OCI-LY7 (cell line): ENCODE measurements around the gene ACOT11. TPM values are rescaled to one million over a fixed set of nuclear protein-coding genes. Genes with fewer than 3 reads are reported as not detected.

Source experiments
- BruUV-seq: library from RNA; stranded (reverse); fragments of 400-500 nt; replicated peaks from 2 replicates; lab custom pipeline; 2021; lab: Mats Ljungman, UMichigan
- CTCF ChIA-PET: fragments of 300-600 bp; sonication (Branson Sonifier 250); formaldehyde crosslinking; loops from one replicate; lab custom pipeline; 2022; ENCODE audit warnings: antibody characterized with exemption; ENCODE audit not compliant: unreplicated experiment; lab: Charles Lee
- POLR2A ChIA-PET: fragments of 300-600 bp; sonication (Branson Sonifier 250); formaldehyde crosslinking; loops from one replicate; lab custom pipeline; 2022; ENCODE audit warnings: antibody characterized with exemption; lab: Charles Lee
- DNase-seq: peaks from one replicate; pipeline ENCODE4 v3.0.0-alpha.2; 2015; ENCODE audit warnings: low spot score
- H2AFZ ChIP-seq: fragments of 200-600 bp; sonication (generic), shearing (Covaris generic); 2 replicates; pipeline ENCODE4 v1.6.1; 2014; ENCODE audit warnings: mild to moderate bottlenecking, antibody characterized with exemption, low read length, moderate library complexity
- H3K27ac ChIP-seq: fragments of 200-600 bp; sonication (generic); 2 replicates; pipeline ENCODE4 v1.5.1; 2014; ENCODE audit warnings: mixed run types, low read depth, mild to moderate bottlenecking, moderate library complexity, low read length, inconsistent platforms; ENCODE audit not compliant: poor library complexity, severe bottlenecking
- H3K36me3 ChIP-seq: fragments of 200-600 bp; sonication (generic); 2 replicates; pipeline ENCODE4 v1.6.1; 2014; ENCODE audit warnings: mild to moderate bottlenecking, antibody characterized with exemption, low read length, moderate library complexity, mixed read lengths; ENCODE audit not compliant: insufficient read depth
- H3K4me1 ChIP-seq: fragments of 200-600 bp; sonication (generic); 2 replicates; pipeline ENCODE4 v1.5.1; 2014; ENCODE audit warnings: mild to moderate bottlenecking, low read length; ENCODE audit not compliant: insufficient read depth, poor library complexity, severe bottlenecking
- H3K4me2 ChIP-seq: fragments of 200-600 bp; sonication (generic); 2 replicates; pipeline ENCODE4 v1.6.1; 2014; ENCODE audit warnings: mild to moderate bottlenecking, low read length
- H3K4me3 ChIP-seq: fragments of 200-600 bp; sonication (generic); 2 replicates; pipeline ENCODE4 v1.5.1; 2014; ENCODE audit warnings: mild to moderate bottlenecking, low read depth, low read length; ENCODE audit not compliant: poor library complexity, severe bottlenecking
- H3K79me2 ChIP-seq: fragments of 200-600 bp; sonication (generic); 2 replicates; pipeline ENCODE4 v1.6.1; 2016; ENCODE audit warnings: low read depth, mild to moderate bottlenecking, low read length, moderate library complexity, mixed read lengths; ENCODE audit not compliant: insufficient read depth
- H3K9me2 ChIP-seq: fragments of 200-600 bp; sonication (generic); 2 replicates; pipeline ENCODE4 v1.6.1; 2016; ENCODE audit warnings: mild to moderate bottlenecking, low read length, mixed read lengths; ENCODE audit not compliant: insufficient read depth
- H3K9me3 ChIP-seq: fragments of 200-600 bp; sonication (generic); 2 replicates; pipeline ENCODE4 v1.6.1; 2014; ENCODE audit warnings: mild to moderate bottlenecking, mixed run types, low read length, mixed read lengths
- H4K20me1 ChIP-seq: fragments of 200-600 bp; sonication (generic); 2 replicates; pipeline ENCODE4 v1.6.1; 2014; ENCODE audit warnings: mild to moderate bottlenecking, antibody characterized with exemption, low read length, moderate library complexity, mixed read lengths; ENCODE audit not compliant: insufficient read depth
- EZH2phosphoT487 ChIP-seq: fragments of 200-600 bp; sonication (generic); IDR thresholded peaks from 2 replicates; pipeline ENCODE4 v1.6.1; 2018; ENCODE audit warnings: low read depth, borderline replicate concordance, mild to moderate bottlenecking, mixed run types, antibody characterized with exemption, low read length, moderate library complexity, mixed read lengths
- intact Hi-C: fragments of 100-400 bp; cut with micrococcal nuclease; formaldehyde crosslinking; loops from one replicate; pipeline ENCODE4 v1.10.0; 2022; ENCODE audit not compliant: unreplicated experiment
- total RNA-seq, 2 experiments: library from RNA; depleted of rRNA in 1 of 2; stranded (reverse); fragments of >200 nt in 1 of 2; shearing (Covaris generic) in 1 of 2; gene quantifications; 2 replicates each; pipeline ENCODE4 v1.2.3, GENCODE V29; 2014 to 2022
- TF ChIP-seq, protein P1 (sequence below): fragments of 200-600 bp; sonication (generic); conservative IDR thresholded peaks from 2 replicates; pipeline ENCODE4 v1.5.1; 2014; ENCODE audit warnings: mild to moderate bottlenecking, antibody characterized with exemption, low read length, moderate library complexity, mixed read lengths

The ACOT11 gene
- total RNA-seq, 2 experiments from 2014 or later = not detected

DNA sequence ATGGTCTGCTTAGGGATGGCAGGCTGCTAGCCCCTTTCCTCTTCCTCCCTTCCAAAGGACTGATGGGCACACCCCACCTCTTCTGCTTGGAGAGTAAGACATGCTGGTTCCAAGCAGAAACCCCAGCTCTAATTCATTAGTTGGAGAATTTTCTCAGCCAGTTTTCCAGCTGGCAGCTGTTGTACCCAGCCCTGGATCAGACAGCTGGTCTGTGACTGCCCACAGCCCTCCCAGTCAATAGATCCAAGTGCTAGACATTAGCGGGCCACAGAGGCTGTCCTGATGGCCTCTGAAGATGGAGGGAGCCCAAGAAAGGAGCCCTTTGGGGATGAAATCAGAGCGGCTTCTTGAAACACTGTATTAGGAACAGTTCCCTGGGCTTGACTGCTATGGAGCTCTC is 35.8 kb downstream of the ACOT11 start:
- Histone ChIP-seq H2AFZ (no peak overlapping the region), H3K4me2 (no peak overlapping the region), H3K36me3 (no peaks in the 10 kb centered on the region), H3K4me3 (no peak overlapping the region), H3K4me1 (no peaks in the 10 kb centered on the region), H3K9me2 (no peaks in the 10 kb centered on the region), H3K27ac (no peak overlapping the region), H3K9me3 (no peaks in the 10 kb centered on the region), H3K79me2 (no peaks in the 10 kb centered on the region), H4K20me1 (no peaks in the 10 kb centered on the region)
- no TSS peak for BruUV-seq
- intact Hi-C loops = no loop called here
- DNase-seq = no peak
- TF ChIP-seq, protein P1, sequence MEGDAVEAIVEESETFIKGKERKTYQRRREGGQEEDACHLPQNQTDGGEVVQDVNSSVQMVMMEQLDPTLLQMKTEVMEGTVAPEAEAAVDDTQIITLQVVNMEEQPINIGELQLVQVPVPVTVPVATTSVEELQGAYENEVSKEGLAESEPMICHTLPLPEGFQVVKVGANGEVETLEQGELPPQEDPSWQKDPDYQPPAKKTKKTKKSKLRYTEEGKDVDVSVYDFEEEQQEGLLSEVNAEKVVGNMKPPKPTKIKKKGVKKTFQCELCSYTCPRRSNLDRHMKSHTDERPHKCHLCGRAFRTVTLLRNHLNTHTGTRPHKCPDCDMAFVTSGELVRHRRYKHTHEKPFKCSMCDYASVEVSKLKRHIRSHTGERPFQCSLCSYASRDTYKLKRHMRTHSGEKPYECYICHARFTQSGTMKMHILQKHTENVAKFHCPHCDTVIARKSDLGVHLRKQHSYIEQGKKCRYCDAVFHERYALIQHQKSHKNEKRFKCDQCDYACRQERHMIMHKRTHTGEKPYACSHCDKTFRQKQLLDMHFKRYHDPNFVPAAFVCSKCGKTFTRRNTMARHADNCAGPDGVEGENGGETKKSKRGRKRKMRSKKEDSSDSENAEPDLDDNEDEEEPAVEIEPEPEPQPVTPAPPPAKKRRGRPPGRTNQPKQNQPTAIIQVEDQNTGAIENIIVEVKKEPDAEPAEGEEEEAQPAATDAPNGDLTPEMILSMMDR = no peak
- TF ChIP-seq EZH2phosphoT487 = no peak
- ChIA-PET POLR2A (no interaction called here), CTCF (no interaction called here)

DNA sequence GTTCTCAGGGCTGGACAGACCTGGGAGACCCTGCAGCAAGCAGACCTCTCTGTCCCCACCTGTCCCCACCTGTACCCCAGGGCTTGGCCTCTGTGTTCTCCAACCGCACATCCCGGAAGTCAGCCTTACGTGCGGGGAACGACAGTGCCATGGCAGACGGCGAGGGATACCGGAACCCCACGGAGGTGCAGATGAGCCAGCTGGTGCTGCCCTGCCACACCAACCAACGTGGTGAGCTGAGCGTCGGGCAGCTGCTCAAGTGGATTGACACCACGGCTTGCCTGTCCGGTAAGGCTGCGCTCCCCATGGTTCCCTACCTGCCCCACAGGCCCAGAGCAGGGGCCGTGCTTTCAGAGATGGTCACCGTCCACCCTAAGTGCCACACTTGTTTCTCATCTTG is 36.5 kb downstream of the ACOT11 start:
- Histone ChIP-seq H3K4me2 (no peak overlapping the region), H3K36me3 (no peaks in the 10 kb centered on the region), H3K79me2 (no peaks in the 10 kb centered on the region), H3K9me2 (no peaks in the 10 kb centered on the region), H3K4me1 (no peaks in the 10 kb centered on the region), H4K20me1 (no peaks in the 10 kb centered on the region), H2AFZ (no peak overlapping the region), H3K27ac (no peak overlapping the region), H3K9me3 (no peaks in the 10 kb centered on the region), H3K4me3 (no peak overlapping the region)
- no peak for DNase-seq
- intact Hi-C loops = no loop called here
- BruUV-seq = no TSS peak
- ChIA-PET POLR2A (no interaction called here), CTCF (no interaction called here)
- TF ChIP-seq, protein P1 = no peak
- TF ChIP-seq EZH2phosphoT487 = no peak

DNA sequence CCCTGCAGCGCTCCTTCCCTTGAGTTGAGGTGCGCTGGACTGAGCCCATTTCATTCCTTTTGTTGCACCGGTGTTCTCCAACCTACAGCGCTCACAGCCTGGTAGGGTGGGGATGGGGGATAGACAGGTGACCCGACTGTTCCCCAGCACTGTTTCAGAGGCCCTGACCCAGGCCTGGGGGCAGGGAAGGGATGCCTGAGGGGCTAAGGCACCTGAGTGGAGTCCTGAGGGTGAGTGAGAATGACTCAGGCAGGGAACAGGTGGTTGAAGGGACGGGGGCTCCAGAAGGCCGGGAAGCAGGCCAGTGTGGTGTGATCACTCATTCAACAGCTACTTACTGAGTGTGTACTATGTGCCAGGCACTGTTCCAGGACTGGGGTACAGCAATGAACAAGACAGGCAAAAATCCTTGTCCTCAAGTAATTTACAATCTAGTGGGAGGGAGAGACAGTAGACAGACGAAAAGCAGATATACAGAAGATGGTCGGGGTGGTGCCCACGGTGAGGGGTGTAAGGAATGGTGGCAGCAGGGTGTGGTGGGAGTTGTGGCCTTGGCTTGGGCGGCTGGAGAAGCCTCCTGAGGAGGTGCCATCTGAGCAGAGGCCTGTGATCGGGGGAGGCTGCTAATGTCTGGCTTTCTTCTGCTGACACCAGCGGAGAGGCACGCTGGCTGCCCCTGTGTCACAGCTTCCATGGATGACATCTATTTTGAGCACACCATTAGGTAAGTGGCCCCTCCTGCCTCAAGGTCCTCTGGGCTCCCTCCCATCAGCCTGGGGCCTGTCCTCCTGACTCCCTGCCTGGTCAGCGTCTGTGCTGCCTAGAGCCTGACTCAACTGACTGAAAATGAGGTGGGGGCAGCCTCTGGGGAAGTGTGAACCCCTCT is 37.4 kb downstream of the ACOT11 start:
- no peaks in the 10 kb centered on the region for H3K9me3 ChIP-seq
- no peaks in the 10 kb centered on the region for H3K79me2 ChIP-seq
- POLR2A ChIA-PET = no interaction called here
- no peak overlapping the region for H3K4me3 ChIP-seq
- BruUV-seq = no TSS peak
- intact Hi-C loops = no loop called here
- CTCF ChIA-PET = no interaction called here
- H3K36me3 ChIP-seq = no peaks in the 10 kb centered on the region
- H3K4me1 ChIP-seq = no peaks in the 10 kb centered on the region
- no peaks in the 10 kb centered on the region for H3K9me2 ChIP-seq
- no peak overlapping the region for H3K27ac ChIP-seq
- no peak for DNase-seq
- H3K4me2 ChIP-seq = no peak overlapping the region
- no peaks in the 10 kb centered on the region for H4K20me1 ChIP-seq
- TF ChIP-seq EZH2phosphoT487 = no peak
- TF ChIP-seq, protein P1 = no peak
- H2AFZ ChIP-seq = no peak overlapping the region
